HG03066 (cell line): Measurements from ENCODE around the gene TPCN1.

Experiments
- ATAC-seq: cut with Tn5 transposase; IDR thresholded peaks from one replicate; pipeline ENCODE4 v1.9.1; 2021; ENCODE audit warnings: low read depth; ENCODE audit not compliant: unreplicated experiment

TPCN1 gene

GRCh38 chr12:113221997-113222729, 899 bp downstream of the TPCN1 start:
- no peak for ATAC-seq

- ATAC-seq, result no peak
Measured at GRCh38 chr12:113222730-113223531, 1.7 kb downstream of the TPCN1 start.

GRCh38 chr12:113224955-113225354, 3.7 kb downstream of the TPCN1 start:
- no peak for ATAC-seq

GRCh38 chr12:113226696-113227568, 5.7 kb downstream of the TPCN1 start:
- ATAC-seq, result no peak

- no peak for ATAC-seq
Measured at GRCh38 chr12:113227686-113228391, 6.6 kb downstream of the TPCN1 start.

GRCh38 chr12:113228394-113229028, 7.2 kb downstream of the TPCN1 start:
- no peak for ATAC-seq

- peak; percentile 3 for ATAC-seq
Measured at GRCh38 chr12:113230315-113231234, 9.3 kb downstream of the TPCN1 start.

GRCh38 chr12:113231235-113232088, 10.2 kb downstream of the TPCN1 start:
- ATAC-seq, result no peak

- ATAC-seq, result no peak
Measured at GRCh38 chr12:113232089-113232839, 11.0 kb downstream of the TPCN1 start.

- ATAC-seq, result peak; percentile 63
Measured at GRCh38 chr12:113232840-113233585, 11.7 kb downstream of the TPCN1 start.

- no peak for ATAC-seq
Measured at GRCh38 chr12:113233967-113234366, 12.7 kb downstream of the TPCN1 start.

GRCh38 chr12:113234483-113234882, 13.2 kb downstream of the TPCN1 start:
- ATAC-seq, result no peak

- no peak for ATAC-seq
Measured at GRCh38 chr12:113235976-113236375, 14.7 kb downstream of the TPCN1 start.

GRCh38 chr12:113236539-113237399, 15.5 kb downstream of the TPCN1 start:
- ATAC-seq, result no peak

- ATAC-seq, result no peak
Measured at GRCh38 chr12:113237748-113238147, 16.5 kb downstream of the TPCN1 start.

- no peak for ATAC-seq
Measured at GRCh38 chr12:113238309-113238708, 17.0 kb downstream of the TPCN1 start.
